Measurements from ENCODE around the gene PRG2.

The PRG2 gene

GRCh38 chr11:57358543-57358961, 31.9 kb downstream of the PRG2 start:
- no peak overlapping the region for H3K27ac ChIP-seq
- TF ChIP-seq ZFX (IDR thresholded peaks at IDR 0.05) (no peak), CTCF (conservative IDR thresholded peaks at IDR 0.05) (no peak)

DNA sequence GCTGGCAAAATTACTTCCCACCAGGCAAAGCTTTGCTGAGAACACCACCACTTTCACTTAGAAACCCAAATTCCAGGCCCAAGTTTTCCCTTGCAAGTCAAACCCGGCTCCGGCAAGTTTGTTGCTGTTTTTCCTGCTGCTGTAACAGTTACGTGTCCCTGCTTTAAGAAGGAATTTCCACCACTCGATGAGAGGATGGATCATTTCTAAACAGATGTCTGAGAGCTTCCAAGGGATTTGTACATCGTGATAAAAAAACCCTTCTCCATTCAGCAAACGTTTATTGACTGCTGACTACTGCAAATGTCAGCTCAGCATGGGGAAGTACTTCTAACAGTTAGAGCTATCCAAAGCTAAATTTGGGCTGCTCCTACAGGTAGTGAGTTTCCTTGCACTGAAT, 32.6 kb downstream of the PRG2 start:
- H3K27ac ChIP-seq: no peak overlapping the region
- TF ChIP-seq ZFX (IDR thresholded peaks at IDR 0.05) (no peak), CTCF (conservative IDR thresholded peaks at IDR 0.05) (no peak)

DNA sequence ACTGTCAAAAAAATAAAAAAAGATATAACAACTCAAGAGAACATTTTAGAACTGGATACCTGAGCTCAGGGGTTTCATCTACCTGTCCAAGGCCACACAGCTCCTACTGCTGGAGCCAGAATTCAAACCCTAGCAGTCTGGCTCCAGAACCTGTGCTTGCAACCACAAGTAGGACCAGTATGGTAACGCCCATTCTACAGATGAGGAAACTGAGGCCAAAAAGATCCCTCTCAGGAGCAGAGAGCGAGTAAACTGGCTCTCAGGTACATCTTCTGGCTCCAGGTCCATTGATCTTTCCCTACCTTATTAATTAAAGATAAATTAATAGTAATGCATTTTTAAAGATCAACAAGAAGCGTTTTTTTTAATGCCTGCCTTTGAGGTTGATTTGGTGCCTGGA, 33.1 kb downstream of the PRG2 start:
- TF ChIP-seq ZFX (IDR thresholded peaks at IDR 0.05) (no peak), CTCF (conservative IDR thresholded peaks at IDR 0.05) (no peak)

DNA sequence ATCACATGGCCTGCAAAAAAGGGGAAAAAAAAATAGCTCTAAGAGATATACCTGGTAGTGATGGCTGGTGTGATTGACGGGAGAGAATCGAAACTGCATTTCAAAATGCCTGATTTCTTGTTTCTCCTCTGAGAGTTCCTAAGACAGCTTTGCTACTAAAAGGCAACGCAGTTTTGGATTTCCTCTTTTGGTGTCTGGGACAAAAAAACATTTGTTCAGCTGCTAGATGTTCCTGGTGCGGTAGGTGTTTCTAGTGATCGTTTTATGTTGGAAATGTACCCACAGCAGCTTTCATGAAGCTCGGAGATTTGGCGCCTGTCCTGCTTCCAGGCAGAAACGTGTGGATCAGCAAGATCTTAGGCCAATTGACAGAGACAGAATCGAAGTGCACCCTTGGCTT, 34.2 kb downstream of the PRG2 start:
- H3K27ac ChIP-seq: no peak overlapping the region
- no peak for TF ChIP-seq ZFX (IDR thresholded peaks at IDR 0.05)
- no peak for TF ChIP-seq CTCF (conservative IDR thresholded peaks at IDR 0.05)

More for the DNA sequence above, 33.1 kb downstream of the PRG2 start:
- H3K27ac ChIP-seq: no peak overlapping the region

DNA sequence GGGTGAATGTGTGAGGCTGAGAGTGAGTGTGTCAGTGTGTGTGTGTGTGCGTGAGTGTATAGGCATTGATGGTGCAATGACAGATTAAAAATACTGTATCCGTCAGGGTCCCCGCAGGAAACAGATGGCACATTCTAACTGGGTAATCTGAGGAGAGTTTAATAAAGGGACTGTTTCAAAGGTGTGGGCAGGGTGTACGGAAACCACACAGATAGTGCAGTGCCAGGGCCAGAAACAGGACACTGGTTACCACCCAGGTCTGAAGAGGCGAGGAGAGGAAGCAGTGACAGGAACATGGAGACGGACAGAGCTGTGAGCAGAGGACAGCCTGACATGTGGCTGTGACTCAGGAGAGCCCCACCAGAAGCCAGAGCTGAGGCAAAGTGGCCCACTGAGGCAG, 35.8 kb downstream of the PRG2 start:
- TF ChIP-seq ZFX (IDR thresholded peaks at IDR 0.05) (no peak), CTCF (conservative IDR thresholded peaks at IDR 0.05) (no peak)
- no peak overlapping the region for H3K27ac ChIP-seq

- no peak overlapping the region for H3K27ac ChIP-seq
- TF ChIP-seq CTCF (conservative IDR thresholded peaks at IDR 0.05): no peak
- no peak for TF ChIP-seq ZFX (IDR thresholded peaks at IDR 0.05)
Measured at GRCh38 chr11:57353852-57354251, 36.6 kb downstream of the PRG2 start.

DNA sequence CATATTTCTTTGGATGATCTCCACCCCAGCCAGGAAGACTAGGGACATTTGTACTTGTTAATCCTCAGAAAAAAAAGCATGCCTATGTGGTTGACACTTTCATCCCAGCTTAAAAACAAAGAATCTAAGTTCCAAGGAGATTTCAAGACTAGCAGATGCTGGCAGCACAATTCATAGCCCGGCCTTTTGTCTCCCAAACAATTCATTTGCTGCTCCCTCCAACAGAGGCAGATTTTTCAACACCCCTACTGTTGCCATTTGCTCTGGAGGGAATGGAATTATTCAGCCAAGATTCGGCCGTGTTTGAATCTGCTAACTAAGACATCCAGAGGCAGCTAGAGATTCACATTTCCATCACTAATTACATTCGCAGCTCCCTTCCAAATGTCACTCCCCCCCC, 37.0 kb downstream of the PRG2 start:
- H3K27ac ChIP-seq: no peak overlapping the region

More for the DNA sequence above, 37.0 kb downstream of the PRG2 start:
- TF ChIP-seq CTCF (conservative IDR thresholded peaks at IDR 0.05) (no peak), ZFX (IDR thresholded peaks at IDR 0.05) (no peak)

Measured in C4-2B (cell line).